CD1c-positive myeloid dendritic cell (primary cell): ENCODE measurements around the gene ANKDD1A.
A peak's percentile ranks its signal among the peaks of the same experiment; 100 is the strongest.

Source experiments
- DNase-seq: peaks from one replicate; pipeline ENCODE4 v3.0.0-alpha.2; 2016; ENCODE audit errors: extremely low spot score

ANKDD1A gene

DNA sequence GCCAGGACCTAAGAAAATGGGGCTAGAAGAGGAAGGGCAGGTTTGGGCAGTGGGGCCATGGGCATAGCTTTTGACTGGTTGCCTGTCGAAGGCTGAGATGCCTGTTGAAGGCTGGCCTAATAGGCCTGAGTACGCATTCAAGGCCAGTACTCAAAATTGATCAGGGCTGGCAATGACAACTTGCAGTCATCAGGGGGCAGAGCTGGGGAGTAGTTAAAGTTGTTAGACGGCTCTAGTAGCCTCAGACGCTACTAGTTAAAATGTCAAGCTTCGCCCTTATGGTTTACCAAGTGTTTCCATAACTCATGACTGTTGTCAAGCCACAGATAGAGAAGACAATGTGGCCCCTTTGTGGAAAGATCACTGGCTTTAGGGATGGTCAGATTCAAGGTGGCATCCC, 49.3 kb downstream of the ANKDD1A start:
- DNase-seq = no peak

DNA sequence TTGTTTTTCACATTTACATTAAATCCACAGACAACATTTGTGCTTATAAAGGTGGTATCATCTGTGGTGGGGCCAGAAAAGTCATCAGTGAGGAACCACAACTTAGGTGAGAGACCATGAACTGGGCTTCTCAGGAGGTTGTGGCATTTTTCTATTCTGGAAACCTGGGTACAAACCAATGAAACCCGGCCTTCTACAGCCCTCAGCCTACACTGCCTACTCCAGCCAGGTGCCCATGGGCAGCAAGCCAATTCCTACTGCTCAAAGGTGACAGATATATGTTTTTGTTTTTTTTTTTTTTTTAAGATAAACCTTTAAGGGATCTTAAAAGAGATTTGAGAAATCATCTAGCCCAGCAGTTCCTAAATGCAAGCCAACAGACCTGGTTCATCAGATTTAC, 57.7 kb downstream of the ANKDD1A start:
- no peak for DNase-seq

DNA sequence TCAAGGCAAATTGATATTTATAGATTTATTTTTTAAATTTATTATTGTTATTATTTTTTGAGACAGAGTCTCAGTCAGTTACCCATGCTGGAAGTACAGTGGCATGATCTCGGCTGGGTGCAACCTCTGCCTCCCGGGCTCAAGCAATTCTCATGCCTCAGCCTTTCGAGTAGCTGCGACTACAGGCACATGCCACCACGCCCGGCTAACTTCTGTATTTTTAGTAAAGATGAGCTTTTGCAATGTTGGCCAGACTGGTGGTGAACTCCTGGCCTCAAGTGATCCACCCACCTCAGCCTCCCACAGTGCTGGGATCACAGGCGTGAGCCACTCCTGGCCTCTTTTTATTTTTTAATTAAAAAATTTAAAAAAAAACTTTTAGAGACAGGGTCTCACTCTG, 59.0 kb downstream of the ANKDD1A start:
- peak; percentile 60 for DNase-seq

DNA sequence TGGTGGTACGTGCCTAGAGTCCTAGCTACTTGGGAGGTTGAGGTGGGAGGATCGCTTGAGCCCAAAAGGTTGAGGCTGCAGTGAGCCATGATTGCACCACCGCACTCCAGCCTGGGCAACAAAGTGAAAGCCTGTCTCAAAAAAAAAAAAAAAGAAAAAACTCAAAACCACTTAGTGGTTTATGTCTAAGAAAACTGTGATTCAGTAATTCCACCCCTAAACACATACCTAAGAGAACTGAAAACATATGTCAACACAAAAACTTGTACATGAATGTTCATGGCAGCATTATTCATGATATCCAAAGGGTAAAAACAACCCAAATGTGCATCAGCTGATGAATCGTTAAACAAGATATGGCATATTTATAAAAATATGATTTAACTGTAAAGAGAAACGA, 63.7 kb downstream of the ANKDD1A start:
- no peak for DNase-seq

DNA sequence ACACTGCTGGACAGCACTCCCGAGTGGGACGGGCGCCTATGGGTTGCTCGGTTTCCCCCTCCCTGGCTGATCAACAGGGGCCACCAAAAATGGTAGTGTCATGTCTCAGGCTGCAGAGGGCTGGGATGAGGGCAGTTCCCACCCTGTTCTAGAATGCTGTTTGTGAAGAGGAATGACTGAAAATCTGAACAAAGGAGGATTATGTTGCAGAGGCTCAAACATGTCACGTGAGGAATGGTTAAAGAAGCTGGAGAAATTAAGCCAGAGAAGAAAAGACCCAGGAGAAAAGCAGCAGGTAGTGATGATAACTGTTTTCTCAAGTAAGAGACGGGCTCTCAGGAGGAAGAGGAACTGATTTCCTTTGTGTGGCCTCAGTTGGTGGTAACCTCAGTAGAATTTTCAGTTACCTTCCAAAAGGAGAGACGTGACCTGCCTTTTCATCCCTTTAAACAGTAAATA, 67.6 kb downstream of the ANKDD1A start:
- DNase-seq = no peak

DNA sequence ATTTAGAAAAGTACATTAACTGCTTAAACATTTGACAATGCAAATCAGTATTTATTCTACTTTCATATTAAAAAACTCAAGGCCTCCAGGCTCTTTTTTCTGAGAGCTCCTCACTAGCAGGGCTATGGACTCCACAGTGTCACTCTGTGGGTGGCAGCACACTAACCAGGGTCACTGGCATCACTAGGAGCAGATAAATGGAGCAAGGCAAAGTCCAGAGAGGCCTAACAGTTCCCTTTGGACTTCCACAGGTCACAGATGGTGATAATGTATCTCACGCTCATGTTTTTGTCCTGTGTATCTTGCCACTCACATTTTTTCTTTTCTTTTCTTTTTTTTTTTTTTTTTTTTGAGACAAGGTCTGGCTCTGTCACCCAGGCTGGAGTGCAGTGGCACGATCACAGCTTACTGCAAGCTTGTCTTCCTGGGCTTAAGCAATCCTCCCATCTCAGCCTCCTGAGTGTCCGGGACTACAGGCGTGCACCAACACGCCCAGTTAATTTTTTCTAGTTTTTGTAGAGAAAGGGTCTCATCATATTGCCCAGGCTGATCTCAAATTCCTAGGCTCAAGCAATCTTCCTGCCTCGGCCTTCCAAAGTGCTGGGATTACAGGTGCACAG, 70.2 kb downstream of the ANKDD1A start:
- DNase-seq = no peak

DNA sequence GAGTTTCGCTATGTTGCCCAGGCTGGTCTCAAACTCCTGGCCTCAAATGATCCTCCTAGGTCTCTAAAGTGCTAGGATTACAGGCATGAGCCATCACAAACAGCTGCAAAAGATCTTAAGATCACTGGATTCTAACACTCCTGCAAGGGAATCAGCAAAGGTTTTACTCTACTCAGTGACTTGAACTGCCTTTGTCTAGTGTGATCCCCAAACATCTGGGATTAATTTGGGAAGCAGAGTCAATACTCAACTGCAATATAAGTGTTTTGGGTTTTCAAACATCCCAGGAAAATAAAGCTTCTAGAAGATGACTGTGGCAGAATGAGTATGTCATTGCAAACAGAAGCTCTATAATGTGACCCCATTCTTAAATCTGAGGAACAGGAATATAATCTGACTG, 70.8 kb downstream of the ANKDD1A start:
- no peak for DNase-seq

DNA sequence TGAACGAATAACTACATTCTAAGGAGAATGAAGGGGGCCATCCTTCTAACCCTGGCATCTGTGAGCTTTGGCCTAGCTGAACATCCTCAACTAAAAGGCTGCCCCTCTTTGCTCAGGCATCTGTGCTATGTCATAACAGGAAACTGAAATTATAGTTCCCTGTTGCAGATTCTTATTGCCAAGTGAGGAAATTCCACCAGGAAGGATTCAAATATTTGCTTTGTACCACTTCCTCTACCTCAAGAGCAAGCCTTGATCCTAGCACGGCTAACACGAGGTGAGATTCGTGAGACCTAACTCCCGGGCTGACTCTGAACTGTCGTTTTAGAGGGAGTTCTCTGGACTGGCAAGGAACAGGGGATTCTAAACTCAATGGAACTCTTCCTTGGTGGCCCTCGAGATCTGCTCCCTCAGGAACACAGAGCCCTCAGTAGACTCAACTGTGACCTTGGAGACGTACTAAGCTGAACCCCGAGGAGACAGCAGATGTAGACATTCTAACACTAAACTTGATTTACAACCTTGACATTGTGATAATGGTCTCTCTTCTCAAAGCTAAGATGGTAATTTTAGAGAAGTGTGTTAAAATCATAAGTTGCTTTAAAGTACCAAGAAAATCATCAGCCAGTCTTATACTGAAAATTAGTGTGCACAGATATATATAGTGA, 73.8 kb downstream of the ANKDD1A start:
- DNase-seq = peak; percentile 88

DNA sequence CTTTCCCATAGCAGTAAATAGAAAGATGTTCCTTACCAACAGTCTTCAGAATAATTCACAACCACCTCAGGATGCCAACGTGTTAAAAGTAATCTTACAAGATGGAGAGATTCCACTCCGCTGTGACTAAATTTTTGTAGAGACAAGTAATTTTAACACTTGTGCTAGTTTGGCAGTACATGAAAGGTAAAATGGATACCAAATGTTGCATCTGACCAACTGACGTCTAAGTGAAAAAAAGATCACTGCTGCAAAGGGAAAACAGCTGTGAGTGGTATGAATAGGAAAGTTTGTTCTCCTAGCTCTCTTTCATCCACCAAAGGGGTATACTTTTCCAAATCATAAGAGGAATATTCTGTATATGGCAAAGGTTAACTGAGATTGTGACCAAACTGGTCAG, 75.4 kb downstream of the ANKDD1A start:
- DNase-seq = no peak

DNA sequence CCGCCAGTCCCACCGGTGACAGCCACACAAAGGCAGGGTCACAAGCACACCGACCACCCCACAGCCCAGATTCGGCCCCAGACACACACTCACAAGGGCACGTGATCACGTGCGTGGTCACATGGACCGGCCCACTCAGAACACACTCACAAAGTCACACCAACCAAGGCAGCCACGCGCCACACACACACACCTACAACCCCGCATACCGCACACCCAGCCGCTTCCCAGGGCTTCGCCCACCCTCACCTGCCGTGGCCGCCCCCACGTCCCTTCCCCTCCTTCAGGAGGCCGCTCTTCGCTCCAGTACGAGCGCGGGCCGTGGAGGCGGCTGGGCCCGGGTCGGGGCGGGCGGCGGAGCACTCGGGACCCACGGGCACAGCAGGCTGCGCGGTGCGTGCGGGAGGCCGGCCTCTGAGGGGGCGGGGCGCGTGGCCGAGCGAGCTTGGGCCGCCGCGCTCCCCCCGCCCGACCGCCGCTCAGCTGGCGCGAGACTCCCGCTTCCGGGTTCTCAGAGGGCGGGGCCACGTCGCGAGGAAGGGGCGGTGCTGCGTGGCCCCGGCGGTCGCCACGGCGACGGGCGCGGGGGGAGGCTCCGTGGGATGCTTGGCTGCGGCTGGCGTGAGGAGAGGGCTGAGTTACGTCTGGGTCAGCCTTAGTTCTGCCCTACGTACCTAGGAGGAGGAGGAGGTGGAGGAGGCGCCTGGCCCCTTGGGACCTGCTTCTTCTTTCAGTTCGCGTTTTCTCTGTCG, 77.9 kb downstream of the ANKDD1A start, which contains the start of gene SPG21:
TSS of gene SPG21 (minus strand) at position 499 of the 752 bp plus-strand sequence. CDS start 6,345 bp downstream, outside the sequence.
- peak; percentile 98 for DNase-seq

DNA sequence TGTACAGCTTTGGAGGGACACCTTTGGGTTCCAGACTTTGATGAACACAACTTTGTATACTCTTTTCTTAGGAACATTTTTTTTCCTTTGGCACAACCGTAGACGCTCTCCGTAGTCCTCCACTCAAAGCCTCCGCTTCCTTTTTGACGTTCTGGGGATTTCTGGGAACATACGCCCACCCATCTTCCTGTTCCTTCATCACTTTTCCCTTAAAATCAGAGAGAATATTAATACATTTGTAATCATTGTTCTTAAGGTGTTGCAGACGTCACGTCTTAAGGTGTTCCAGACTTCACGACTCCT, 78.4 kb downstream of the ANKDD1A start:
- no peak for DNase-seq

DNA sequence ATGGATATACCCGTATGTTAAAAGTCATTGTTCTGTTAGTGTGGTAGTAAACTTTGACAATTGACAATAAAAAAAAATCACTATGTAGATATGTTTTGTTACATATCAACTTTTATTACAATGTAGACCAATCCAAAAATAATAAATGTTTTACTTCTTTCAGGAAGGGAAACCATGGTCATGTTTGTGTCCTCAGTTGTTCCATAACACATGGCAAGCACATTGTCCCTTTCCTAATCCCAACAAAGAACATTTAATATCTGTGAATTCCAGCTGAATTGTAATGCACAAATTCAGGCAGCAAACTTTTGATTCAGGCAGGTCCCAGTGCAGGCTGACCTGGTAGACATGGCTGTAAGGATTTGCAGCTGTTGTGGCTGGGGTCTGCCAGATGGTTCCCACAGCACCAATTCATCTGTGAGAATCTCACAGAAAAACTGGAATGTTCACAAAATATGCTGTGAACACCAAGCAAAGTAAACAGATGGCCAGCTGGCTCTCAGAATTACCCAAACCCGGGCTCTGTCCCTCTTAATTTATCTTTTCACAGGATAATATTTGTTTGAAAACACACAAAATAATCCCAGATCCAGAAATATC, 79.9 kb downstream of the ANKDD1A start:
- DNase-seq = no peak

DNA sequence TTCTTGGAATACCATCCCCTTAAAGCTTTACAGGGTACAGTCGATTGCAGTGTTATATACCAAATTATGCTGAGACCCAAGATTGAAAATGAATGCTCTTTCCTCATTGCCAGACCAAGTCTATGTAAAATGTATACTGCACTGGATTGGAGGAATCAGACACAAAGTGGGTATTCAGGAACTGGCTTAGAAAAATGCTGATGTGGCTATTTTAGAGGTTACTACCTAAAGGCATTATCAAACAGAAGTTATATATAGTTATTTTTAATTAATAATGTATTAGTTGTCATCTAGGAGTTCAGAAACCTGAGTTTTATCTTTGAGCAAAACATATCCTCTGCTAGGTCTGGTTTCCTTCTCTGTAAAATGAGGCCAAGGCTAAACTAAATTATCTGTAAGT, 81.6 kb downstream of the ANKDD1A start:
- no peak for DNase-seq

DNA sequence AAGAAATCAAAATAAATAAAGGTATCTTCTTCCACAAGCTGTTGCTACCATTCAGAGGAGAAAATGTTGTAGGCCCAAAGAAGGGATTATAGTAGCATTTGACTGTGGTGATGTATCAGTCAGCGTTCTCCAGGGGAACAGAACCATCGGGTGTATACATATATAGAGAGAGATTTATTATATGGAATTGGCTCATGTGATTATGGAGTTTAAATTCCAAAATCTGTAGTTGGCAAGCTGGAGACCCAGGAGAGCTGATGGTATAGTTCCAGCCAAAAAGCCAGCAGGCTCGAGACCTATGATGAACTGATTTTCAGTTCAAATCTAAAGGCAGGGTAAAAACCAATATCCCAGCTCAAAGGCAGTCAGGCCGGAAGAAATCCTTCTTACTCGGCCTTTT, 85.4 kb downstream of the ANKDD1A start:
- DNase-seq = no peak

DNA sequence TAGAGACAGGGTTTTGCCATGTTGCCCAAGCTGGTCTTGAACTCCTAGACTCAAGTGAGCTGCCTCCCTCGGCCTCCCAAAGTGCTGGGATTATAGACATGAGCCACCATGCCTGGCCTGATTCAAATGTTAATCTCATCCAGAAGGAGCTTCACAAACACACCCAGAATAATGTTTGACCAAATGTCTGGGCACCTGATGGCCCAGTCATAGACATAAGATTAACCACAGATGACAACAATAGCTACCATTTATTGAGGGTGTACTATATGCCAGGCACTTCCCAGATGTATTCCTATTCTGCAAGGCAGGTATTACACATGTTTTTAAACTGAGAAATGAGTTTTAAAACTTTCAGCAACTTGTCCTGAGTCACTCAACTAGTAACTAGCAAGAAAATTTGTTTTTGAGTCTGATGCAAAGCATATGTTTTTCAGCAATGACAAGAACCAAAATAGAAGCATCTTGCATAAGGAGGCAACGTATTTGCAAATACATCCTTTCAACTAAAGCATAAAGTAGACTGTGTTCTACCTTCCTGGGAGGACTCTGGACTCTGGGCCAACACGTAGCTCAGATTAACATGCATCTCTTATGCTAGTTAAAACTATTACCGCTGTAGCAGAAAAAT, 86.2 kb downstream of the ANKDD1A start:
- no peak for DNase-seq

DNA sequence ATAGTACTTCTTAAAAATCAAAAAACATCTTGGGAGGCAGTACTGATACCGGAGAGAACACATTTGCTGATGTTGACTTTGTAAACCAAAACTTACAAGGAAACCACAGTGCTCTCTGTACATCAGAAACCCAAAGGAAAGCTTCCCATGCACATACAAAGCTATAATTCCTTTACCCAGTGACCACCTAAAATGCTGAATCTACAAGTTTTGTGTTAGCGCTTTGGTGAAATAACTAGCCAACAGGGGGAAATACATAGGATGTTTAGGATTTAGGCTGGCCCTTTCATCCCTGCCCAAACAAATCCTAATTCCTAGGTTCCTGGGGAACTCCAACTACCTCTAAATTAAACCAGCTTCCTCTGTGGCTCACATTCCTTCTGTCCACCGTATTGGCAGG, 93.3 kb downstream of the ANKDD1A start:
- DNase-seq = no peak

DNA sequence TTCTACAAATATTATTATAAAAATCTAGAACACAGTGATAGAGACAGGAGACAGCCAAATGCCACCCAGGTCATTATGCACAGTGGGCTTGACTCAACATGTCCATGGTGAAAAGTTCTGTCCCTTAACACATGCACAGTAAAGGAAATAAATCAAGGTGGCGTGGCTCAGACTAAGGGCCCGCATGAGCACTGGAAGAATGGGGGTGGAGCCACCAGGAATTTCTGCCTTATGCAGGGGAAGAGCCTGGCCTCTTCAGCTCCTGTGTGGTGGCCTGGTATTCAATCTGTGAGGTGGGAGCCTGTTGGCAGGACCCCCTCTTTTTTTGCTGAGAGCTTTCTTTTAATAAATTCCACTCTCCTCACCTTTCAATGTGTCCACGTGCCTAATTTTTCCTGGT, 95.2 kb downstream of the ANKDD1A start:
- no peak for DNase-seq
